Germinal center (tissue), 1 donor: ENCODE measurements around the gene FRMD3.

Experiments
- DNase-seq: peaks from one replicate; pipeline ENCODE4 v3.0.0; 2012; ENCODE audit warnings: mixed read lengths, low spot score

Gene FRMD3

GRCh38 chr9:83234541-83234940, 303.7 kb downstream of the FRMD3 start:
- DNase-seq: no peak

- DNase-seq: no peak
Measured at GRCh38 chr9:83233647-83234046, 304.6 kb downstream of the FRMD3 start.

GRCh38 chr9:83231039-83231438, 307.2 kb downstream of the FRMD3 start:
- no peak for DNase-seq

GRCh38 chr9:83220730-83221129, 317.5 kb downstream of the FRMD3 start:
- no peak for DNase-seq

GRCh38 chr9:83219924-83220438, 318.2 kb downstream of the FRMD3 start:
- DNase-seq: no peak

GRCh38 chr9:83219154-83219923, 318.9 kb downstream of the FRMD3 start:
- DNase-seq: peak; percentile 28

GRCh38 chr9:83218411-83219090, 319.6 kb downstream of the FRMD3 start:
- DNase-seq: no peak

- DNase-seq: no peak
Measured at GRCh38 chr9:83209188-83209731, 328.9 kb downstream of the FRMD3 start.

- DNase-seq: no peak
Measured at GRCh38 chr9:83208065-83208850, 329.9 kb downstream of the FRMD3 start.

GRCh38 chr9:83204047-83204446, 334.2 kb downstream of the FRMD3 start:
- no peak for DNase-seq

GRCh38 chr9:83200531-83200930, 337.7 kb downstream of the FRMD3 start:
- no peak for DNase-seq

GRCh38 chr9:83199832-83200231, 338.4 kb downstream of the FRMD3 start:
- no peak for DNase-seq

GRCh38 chr9:83199240-83199639, 339.0 kb downstream of the FRMD3 start:
- DNase-seq: no peak

GRCh38 chr9:83198371-83198770, 339.8 kb downstream of the FRMD3 start:
- no peak for DNase-seq

GRCh38 chr9:83197591-83197990, 340.6 kb downstream of the FRMD3 start:
- no peak for DNase-seq

GRCh38 chr9:83196946-83197345, 341.3 kb downstream of the FRMD3 start:
- no peak for DNase-seq
